ENCODE measurements around the gene PCGF6.
A peak's percentile ranks its signal among the peaks of the same experiment; 100 is the strongest.

Gene PCGF6

DNA sequence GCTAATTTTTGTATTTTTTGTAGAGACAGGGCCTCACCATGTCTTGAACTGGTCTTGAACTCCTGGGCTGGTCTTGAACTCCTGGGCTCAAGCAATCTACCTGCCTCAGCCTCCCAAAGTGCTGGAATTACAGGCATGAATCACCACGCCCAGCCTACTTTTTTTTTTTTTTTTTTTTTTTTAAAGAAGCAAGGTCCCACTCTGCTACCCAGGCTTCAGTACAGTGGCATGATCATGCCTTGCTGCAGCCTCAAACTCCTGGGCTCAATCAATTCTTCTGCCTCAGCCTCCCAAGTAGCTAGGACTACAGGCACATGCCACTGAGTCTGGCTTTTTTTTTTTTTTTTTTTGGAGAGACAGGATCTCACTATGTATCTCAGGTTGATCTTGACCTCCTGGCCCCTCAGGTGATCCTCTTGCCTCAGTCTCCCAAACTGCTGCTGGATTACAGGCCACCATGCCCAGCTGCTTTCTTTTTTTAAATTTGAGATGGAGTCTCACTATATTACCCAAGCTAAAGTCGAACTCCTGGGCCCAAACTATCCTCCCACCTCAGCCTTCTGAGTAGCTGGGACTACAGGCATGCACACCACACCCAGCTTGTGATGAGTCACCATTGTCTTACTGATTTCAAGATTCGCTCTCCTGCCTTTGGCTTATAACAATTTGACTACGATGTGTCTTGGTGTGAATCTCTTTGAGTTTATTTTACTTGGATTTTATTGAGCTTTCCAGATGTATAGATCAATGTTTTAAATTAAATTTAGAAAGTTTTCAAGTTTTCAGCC is 96.2 kb downstream of the PCGF6 start:
- peak; percentile 56 for DNase-seq

- DNase-seq: no peak
Measured at GRCh38 chr10:103254113-103254512, 96.8 kb downstream of the PCGF6 start.
